ENCODE data around the gene RPS6KA1. TPM values are rescaled to one million over a fixed set of nuclear protein-coding genes. Genes with fewer than 3 reads are reported as not detected.

Gene RPS6KA1
- total and polyA plus RNA-seq, 2 of the 4 experiments (the other 2 are of a cell fraction), result 3.6 to 6.3 TPM

GRCh38 chr1:26545969-26546323 lies 16.4 kb downstream of the RPS6KA1 start:
- peak overlapping the region; percentile 37 for H2AK9ac ChIP-seq (replicated peaks; ENCODE audit: low read depth, low read length, poor library complexity)
- ChIA-PET POLR2A (ENCODE audit: unreplicated experiment) (no interaction called here), CTCF (no interaction called here)
- dilution Hi-C loops (cut with HindIII; ENCODE audit: low sequenced_read_pairs, unreplicated experiment) (no loop called here), in situ Hi-C loops (cut with MboI; ENCODE audit: low sequenced_read_pairs) (no loop called here), intact Hi-C loops (cut with micrococcal nuclease) (no loop called here)
- H2BK120ac ChIP-seq (ENCODE audit: low read depth, low read length), result no peak overlapping the region
- no peak overlapping the region for H3K56ac ChIP-seq (ENCODE audit: extremely low read depth, insufficient read depth, low read length)
- no peaks in the 10 kb centered on the region for H3K36me3 ChIP-seq (ENCODE audit: control insufficient read depth, insufficient read depth, low read length)
- no peaks in the 10 kb centered on the region for H3K9me3 ChIP-seq (ENCODE audit: control insufficient read depth, insufficient read depth, low read length)
- no peak for TF ChIP-seq MAFK (IDR thresholded peaks at IDR 0.05; ENCODE audit: low read depth, low read length)
- TF ChIP-seq CHD1 (IDR thresholded peaks at IDR 0.05; ENCODE audit: low read depth, low read length), result no peak
- TF ChIP-seq POLR2A (IDR thresholded peaks at IDR 0.05; ENCODE audit: low read depth, low read length), result no peak
- no peak for TF ChIP-seq RAD21 (IDR thresholded peaks at IDR 0.05; ENCODE audit: low read length)
- TF ChIP-seq MXI1 (IDR thresholded peaks at IDR 0.05; ENCODE audit: borderline replicate concordance, low read depth, low read length), result no peak
- no peak for TF ChIP-seq BHLHE40 (IDR thresholded peaks at IDR 0.05; ENCODE audit: low read depth, low read length)
- TF ChIP-seq RCOR1 (IDR thresholded peaks at IDR 0.05; ENCODE audit: insufficient replicate concordance, low read length), result no peak
- TF ChIP-seq MAZ (IDR thresholded peaks at IDR 0.05; ENCODE audit: borderline replicate concordance, low read depth, low read length), result no peak
- TF ChIP-seq NFE2L2 (IDR thresholded peaks at IDR 0.05; ENCODE audit: low read depth, low read length), result no peak
- TF ChIP-seq FOS (IDR thresholded peaks at IDR 0.05; ENCODE audit: low read depth, low read length), result no peak
- TF ChIP-seq ELK1 (IDR thresholded peaks at IDR 0.05; ENCODE audit: borderline replicate concordance, low read depth, low read length), result no peak
- TF ChIP-seq CEBPB (IDR thresholded peaks at IDR 0.05; ENCODE audit: low read depth, low read length), result no peak
- TF ChIP-seq USF2 (IDR thresholded peaks at IDR 0.05; ENCODE audit: low read depth, low read length), result no peak
- no peak for TF ChIP-seq CTCF (conservative IDR thresholded peaks at IDR 0.05; ENCODE audit: low read depth, low read length)
- no peak for TF ChIP-seq RFX5 (IDR thresholded peaks at IDR 0.05; ENCODE audit: low read depth, low read length)
- no peak for TF ChIP-seq SMC3 (IDR thresholded peaks at IDR 0.05; ENCODE audit: low read depth, low read length)
- H3K4ac ChIP-seq (ENCODE audit: low read depth, low read length), result no peak overlapping the region
- H4K8ac ChIP-seq (ENCODE audit: low read depth in 2 of 2, low read length in 2 of 2), result no peak overlapping the region
- no peak overlapping the region for H2BK5ac ChIP-seq (ENCODE audit: low read depth, low read length, poor library complexity, severe bottlenecking)
- DNase-seq (no peak), ATAC-seq (ENCODE audit: low read depth) (no peak)
- no peak overlapping the region for H2BK15ac ChIP-seq (ENCODE audit: low read depth, low read length)
- no peak overlapping the region for H2BK20ac ChIP-seq (ENCODE audit: low read depth, low read length)
- H2AFZ ChIP-seq (replicated peaks; ENCODE audit: low read length, poor library complexity), result no peak overlapping the region
- H4K20me1 ChIP-seq (ENCODE audit: insufficient read depth, low read length), result no peaks in the 10 kb centered on the region
- no peak overlapping the region for H3K27ac ChIP-seq (ENCODE audit: insufficient read depth, low read length)
- peaks cover 11% of the 10 kb centered on the region for H3K4me1 ChIP-seq (ENCODE audit: control insufficient read depth, insufficient read depth, low read length)
- no peaks in the 10 kb centered on the region; the same call in 1 of the 2 replicates for H3K9me1 ChIP-seq (ENCODE audit: insufficient read depth, low read length)
- no peak overlapping the region for H3K14ac ChIP-seq (replicated peaks; ENCODE audit: low read depth, low read length)
- WGBS, 2 experiments (ENCODE audit: extremely low coverage in 2 of 2, insufficient read length in 1 of 2), result 90% methylated on average over 3 of the region's 4 CpGs; no CpG with 5 or more reads in 1 of the 2 experiments
- H3K23ac ChIP-seq (ENCODE audit: low read depth, low read length), result no peak overlapping the region
- H2AK5ac ChIP-seq (ENCODE audit: low read depth, low read length), result no peak overlapping the region
- H4K5ac ChIP-seq (ENCODE audit: low read depth, low read length), result no peak overlapping the region
- no peak overlapping the region for H3K4me2 ChIP-seq (ENCODE audit: low read depth, low read length)
- no peak overlapping the region for H3K18ac ChIP-seq (ENCODE audit: low read depth, low read length)
- H4K91ac ChIP-seq (ENCODE audit: insufficient read depth, low read depth, low read length), result no peak overlapping the region
- H3K9ac ChIP-seq (ENCODE audit: low read depth, low read length), result no peak overlapping the region
- H3K79me1 ChIP-seq (ENCODE audit: low read depth in 1 of 2, low read length in 2 of 2), result no peaks in the 10 kb centered on the region
- BruUV-seq (replicated peaks), result no TSS peak
- H3K4me3 ChIP-seq (ENCODE audit: insufficient read depth, low read depth, low read length), result no peak overlapping the region
- H3K27me3 ChIP-seq (ENCODE audit: control insufficient read depth, insufficient read depth, low read length), result no peaks in the 10 kb centered on the region
